ENCODE data around the gene TBCA. TPM values are rescaled to one million over a fixed set of nuclear protein-coding genes. Genes with fewer than 3 reads are reported as not detected.

TBCA gene
- total RNA-seq, 1 donor from 2014 or later = 232 TPM

GRCh38 chr5:77741608-77742007 lies 34.5 kb downstream of the TBCA start:
- Mint-ChIP-seq H3K27ac (ENCODE audit: unreplicated experiment) (no peak overlapping the region), H3K4me3 (ENCODE audit: unreplicated experiment) (no peak overlapping the region), H3K27me3 (ENCODE audit: unreplicated experiment) (no peaks in the 10 kb centered on the region), H3K9me3 (ENCODE audit: unreplicated experiment) (no peaks in the 10 kb centered on the region), H3K4me1 (ENCODE audit: unreplicated experiment) (peaks cover under 1% of the 10 kb centered on the region), H3K36me3 (ENCODE audit: low read depth, unreplicated experiment) (no peaks in the 10 kb centered on the region)
- TF ChIP-seq CTCF (IDR thresholded peaks at IDR 0.05; ENCODE audit: unreplicated experiment) = no peak
- no peak for DNase-seq (ENCODE audit: low spot score)

- H3K27me3 Mint-ChIP-seq (ENCODE audit: unreplicated experiment) = no peaks in the 10 kb centered on the region
- no peak for TF ChIP-seq CTCF (IDR thresholded peaks at IDR 0.05; ENCODE audit: unreplicated experiment)
- no peaks in the 10 kb centered on the region for H3K36me3 Mint-ChIP-seq (ENCODE audit: low read depth, unreplicated experiment)
- no peaks in the 10 kb centered on the region for H3K9me3 Mint-ChIP-seq (ENCODE audit: unreplicated experiment)
- peaks cover 5% of the 10 kb centered on the region for H3K4me1 Mint-ChIP-seq (ENCODE audit: unreplicated experiment)
- no peak for DNase-seq (ENCODE audit: low spot score)
- no peak overlapping the region for H3K4me3 Mint-ChIP-seq (ENCODE audit: unreplicated experiment)
- H3K27ac Mint-ChIP-seq (ENCODE audit: unreplicated experiment) = no peak overlapping the region
Observed at GRCh38 chr5:77734885-77735284, 41.3 kb downstream of the TBCA start.

GRCh38 chr5:77733130-77733529 lies 43.0 kb downstream of the TBCA start:
- no peaks in the 10 kb centered on the region for H3K36me3 Mint-ChIP-seq (ENCODE audit: low read depth, unreplicated experiment)
- peaks cover 5% of the 10 kb centered on the region for H3K4me1 Mint-ChIP-seq (ENCODE audit: unreplicated experiment)
- H3K27me3 Mint-ChIP-seq (ENCODE audit: unreplicated experiment) = no peaks in the 10 kb centered on the region
- no peak for TF ChIP-seq CTCF (IDR thresholded peaks at IDR 0.05; ENCODE audit: unreplicated experiment)
- no peak overlapping the region for H3K4me3 Mint-ChIP-seq (ENCODE audit: unreplicated experiment)
- no peak for DNase-seq (ENCODE audit: low spot score)
- H3K27ac Mint-ChIP-seq (ENCODE audit: unreplicated experiment) = no peak overlapping the region
- no peaks in the 10 kb centered on the region for H3K9me3 Mint-ChIP-seq (ENCODE audit: unreplicated experiment)

GRCh38 chr5:77727190-77727589 lies 48.9 kb downstream of the TBCA start:
- Mint-ChIP-seq H3K27me3 (ENCODE audit: unreplicated experiment) (no peaks in the 10 kb centered on the region), H3K36me3 (ENCODE audit: low read depth, unreplicated experiment) (no peaks in the 10 kb centered on the region), H3K4me1 (ENCODE audit: unreplicated experiment) (no peaks in the 10 kb centered on the region), H3K27ac (ENCODE audit: unreplicated experiment) (no peak overlapping the region), H3K4me3 (ENCODE audit: unreplicated experiment) (no peak overlapping the region), H3K9me3 (ENCODE audit: unreplicated experiment) (no peaks in the 10 kb centered on the region)
- TF ChIP-seq CTCF (IDR thresholded peaks at IDR 0.05; ENCODE audit: unreplicated experiment) = no peak
- no peak for DNase-seq (ENCODE audit: low spot score)

GRCh38 chr5:77725616-77726015 lies 50.5 kb downstream of the TBCA start:
- TF ChIP-seq CTCF (IDR thresholded peaks at IDR 0.05; ENCODE audit: unreplicated experiment) = no peak
- Mint-ChIP-seq H3K27me3 (ENCODE audit: unreplicated experiment) (no peaks in the 10 kb centered on the region), H3K9me3 (ENCODE audit: unreplicated experiment) (no peaks in the 10 kb centered on the region), H3K4me3 (ENCODE audit: unreplicated experiment) (no peak overlapping the region), H3K36me3 (ENCODE audit: low read depth, unreplicated experiment) (no peaks in the 10 kb centered on the region), H3K27ac (ENCODE audit: unreplicated experiment) (no peak overlapping the region), H3K4me1 (ENCODE audit: unreplicated experiment) (no peaks in the 10 kb centered on the region)
- DNase-seq (ENCODE audit: low spot score) = no peak
